ENCODE results near the gene DSCAML1.

The DSCAML1 gene

GRCh38 chr11:117519590-117519989 is 277.4 kb downstream of the DSCAML1 start:
- TF ChIP-seq, protein P1, sequence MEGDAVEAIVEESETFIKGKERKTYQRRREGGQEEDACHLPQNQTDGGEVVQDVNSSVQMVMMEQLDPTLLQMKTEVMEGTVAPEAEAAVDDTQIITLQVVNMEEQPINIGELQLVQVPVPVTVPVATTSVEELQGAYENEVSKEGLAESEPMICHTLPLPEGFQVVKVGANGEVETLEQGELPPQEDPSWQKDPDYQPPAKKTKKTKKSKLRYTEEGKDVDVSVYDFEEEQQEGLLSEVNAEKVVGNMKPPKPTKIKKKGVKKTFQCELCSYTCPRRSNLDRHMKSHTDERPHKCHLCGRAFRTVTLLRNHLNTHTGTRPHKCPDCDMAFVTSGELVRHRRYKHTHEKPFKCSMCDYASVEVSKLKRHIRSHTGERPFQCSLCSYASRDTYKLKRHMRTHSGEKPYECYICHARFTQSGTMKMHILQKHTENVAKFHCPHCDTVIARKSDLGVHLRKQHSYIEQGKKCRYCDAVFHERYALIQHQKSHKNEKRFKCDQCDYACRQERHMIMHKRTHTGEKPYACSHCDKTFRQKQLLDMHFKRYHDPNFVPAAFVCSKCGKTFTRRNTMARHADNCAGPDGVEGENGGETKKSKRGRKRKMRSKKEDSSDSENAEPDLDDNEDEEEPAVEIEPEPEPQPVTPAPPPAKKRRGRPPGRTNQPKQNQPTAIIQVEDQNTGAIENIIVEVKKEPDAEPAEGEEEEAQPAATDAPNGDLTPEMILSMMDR (IDR thresholded peaks at IDR 0.05; ENCODE audit: low read depth, low read length), result no peak
- DNase-seq (ENCODE audit: extremely low read depth, low read depth), result no peak

DNA sequence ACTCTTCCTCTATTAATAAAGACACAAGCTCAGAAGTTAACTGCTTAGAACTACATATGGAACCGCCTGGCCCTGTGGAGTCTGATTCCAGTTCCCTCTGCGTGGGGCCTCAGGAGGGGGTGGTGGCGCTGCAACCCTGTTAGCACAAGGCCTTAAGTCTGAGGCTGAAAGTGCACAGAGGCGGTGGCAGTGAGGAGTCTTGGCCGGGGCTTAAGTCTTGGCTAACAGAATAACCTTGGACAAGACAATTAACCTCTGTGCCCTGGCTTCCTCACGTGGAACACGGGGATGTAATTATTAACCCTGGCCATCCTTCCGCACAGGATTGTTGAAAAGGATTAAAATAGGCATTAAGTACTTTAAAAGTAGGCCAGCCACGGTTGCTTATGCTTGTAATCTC is 277.8 kb downstream of the DSCAML1 start:
- TF ChIP-seq, protein P1 (IDR thresholded peaks at IDR 0.05; ENCODE audit: low read depth, low read length), result no peak
- DNase-seq (ENCODE audit: extremely low read depth, low read depth), result no peak

DNA sequence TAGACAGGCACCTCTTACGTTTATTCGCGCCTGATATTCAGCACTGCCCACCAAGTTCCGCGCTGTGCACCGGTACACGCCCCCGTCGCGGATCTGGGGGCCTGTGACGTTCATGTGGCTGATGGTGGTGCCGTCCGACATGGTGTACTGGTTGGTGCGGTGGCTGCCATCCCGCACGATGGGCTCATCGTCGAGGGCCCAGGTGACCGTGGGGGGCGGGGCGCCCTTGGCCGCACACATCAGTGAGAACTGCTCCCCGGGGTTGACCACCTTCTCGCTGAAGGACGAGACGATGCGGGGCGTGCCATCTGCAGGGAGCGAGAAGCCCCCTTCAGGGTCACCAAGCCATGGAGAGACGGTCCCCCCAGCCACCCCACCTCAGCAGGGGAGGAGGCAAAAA is 278.6 kb downstream of the DSCAML1 start:
- TF ChIP-seq, protein P1 (IDR thresholded peaks at IDR 0.05; ENCODE audit: low read depth, low read length), result no peak
- no peak for DNase-seq (ENCODE audit: extremely low read depth, low read depth)

DNA sequence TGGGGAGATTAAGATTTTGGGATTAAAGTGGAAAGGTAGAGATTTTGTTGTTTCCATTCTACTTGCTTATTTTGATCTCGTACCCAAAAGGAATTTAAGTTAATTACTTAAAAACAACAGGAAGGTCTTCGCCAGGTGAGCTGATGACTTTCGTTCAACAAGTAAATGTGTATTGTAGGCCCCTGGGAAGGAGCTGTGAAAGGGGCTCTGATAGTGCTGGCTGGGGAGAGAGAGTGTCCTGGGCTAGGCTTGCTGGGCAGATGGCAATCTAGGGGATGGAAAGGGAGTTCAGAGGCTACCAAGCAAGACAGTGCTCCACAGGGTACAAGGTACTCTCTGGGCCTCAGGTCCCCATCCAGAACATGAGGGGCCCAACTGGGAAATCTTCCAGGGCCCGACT is 279.9 kb downstream of the DSCAML1 start:
- DNase-seq (ENCODE audit: extremely low read depth, low read depth), result no peak
- TF ChIP-seq, protein P1 (IDR thresholded peaks at IDR 0.05; ENCODE audit: low read depth, low read length), result no peak

DNA sequence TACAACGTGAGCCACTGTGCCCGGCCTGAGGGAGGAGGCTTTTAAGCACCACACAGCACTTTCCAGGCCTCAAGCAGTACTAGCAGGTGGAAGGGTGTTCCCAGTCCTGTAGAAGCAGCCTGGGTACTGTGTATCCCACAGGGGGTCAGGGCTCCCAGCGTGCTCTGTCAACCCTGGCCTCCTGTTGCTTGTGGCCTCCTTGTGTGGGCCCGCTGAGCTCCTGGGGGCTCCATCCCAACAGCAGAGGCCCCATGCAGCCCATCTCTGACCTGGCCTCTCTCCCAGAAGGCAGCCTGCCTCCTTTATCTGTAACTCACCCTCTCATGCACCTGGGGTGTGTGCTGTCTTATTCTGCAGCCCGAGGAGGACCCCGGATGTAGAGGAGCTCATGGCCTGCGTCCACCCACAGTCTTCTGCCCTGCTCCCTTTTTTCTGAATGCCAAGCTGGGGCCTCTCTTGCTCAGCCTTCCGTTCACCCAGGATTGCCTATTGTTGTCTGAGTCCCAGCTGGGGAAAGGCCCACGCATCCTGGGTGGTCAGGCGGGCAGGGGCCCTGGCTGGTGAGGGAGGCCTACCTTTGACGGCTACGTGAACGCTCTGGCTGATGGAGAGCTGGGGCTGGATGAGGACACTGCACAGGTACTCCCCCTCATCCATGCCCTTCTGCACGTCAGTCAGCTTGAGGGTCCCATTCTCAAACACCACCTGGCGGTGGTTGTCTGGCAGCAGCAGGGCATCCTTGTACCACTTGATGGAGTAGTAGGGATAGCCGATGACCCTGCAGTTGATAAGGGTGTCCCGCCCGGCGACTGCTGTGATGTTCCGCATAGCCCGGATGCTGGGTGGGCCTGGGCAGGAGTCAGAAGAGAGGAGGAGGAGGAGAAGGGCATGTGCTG is 280.9 kb downstream of the DSCAML1 start:
- TF ChIP-seq, protein P1 (IDR thresholded peaks at IDR 0.05; ENCODE audit: low read depth, low read length), result no peak
- no peak for DNase-seq (ENCODE audit: extremely low read depth, low read depth)

- DNase-seq (ENCODE audit: extremely low read depth, low read depth), result no peak
- TF ChIP-seq, protein P1 (IDR thresholded peaks at IDR 0.05; ENCODE audit: low read depth, low read length), result no peak
These were observed 282.8 kb downstream of the DSCAML1 start for GRCh38 chr11:117514256-117514655.

DNA sequence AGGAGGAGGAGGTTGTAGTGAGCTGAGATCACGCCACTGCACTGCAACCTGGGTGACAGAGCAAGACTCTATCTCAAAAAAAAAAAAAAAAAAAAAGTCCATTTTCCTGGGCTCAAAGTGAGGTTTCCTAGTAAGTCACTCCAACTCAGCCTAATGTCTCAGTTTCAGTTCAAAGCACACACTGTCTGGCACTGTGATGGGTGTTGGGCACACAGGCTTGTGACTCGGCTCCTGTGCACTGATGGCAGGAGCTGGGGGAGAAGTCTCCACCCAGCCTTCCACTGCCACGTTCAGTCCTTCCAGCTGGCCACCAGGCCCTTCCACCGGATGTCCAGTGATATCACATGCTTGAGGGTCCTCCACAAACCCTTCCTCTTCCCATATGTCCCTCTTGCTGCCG is 283.4 kb downstream of the DSCAML1 start:
- DNase-seq (ENCODE audit: extremely low read depth, low read depth), result no peak
- TF ChIP-seq, protein P1 (IDR thresholded peaks at IDR 0.05; ENCODE audit: low read depth, low read length), result no peak
